GM21737 (cell line): Measurements from ENCODE around the gene CYP2F1.
"Not testable (repeated sequence)": the region's sequence is repeated elsewhere in the genome, so short reads cannot be mapped to it uniquely, and the experiment has no call there.

Experiments used
- ATAC-seq: cut with Tn5 transposase; IDR thresholded peaks from one replicate; pipeline ENCODE4 v1.9.1; 2021; ENCODE audit warnings: mild to moderate bottlenecking, moderate library complexity; ENCODE audit not compliant: unreplicated experiment

Gene CYP2F1

GRCh38 chr19:41126765-41127203 lies 12.6 kb downstream of the CYP2F1 start:
- not testable (repeated sequence) for ATAC-seq

DNA sequence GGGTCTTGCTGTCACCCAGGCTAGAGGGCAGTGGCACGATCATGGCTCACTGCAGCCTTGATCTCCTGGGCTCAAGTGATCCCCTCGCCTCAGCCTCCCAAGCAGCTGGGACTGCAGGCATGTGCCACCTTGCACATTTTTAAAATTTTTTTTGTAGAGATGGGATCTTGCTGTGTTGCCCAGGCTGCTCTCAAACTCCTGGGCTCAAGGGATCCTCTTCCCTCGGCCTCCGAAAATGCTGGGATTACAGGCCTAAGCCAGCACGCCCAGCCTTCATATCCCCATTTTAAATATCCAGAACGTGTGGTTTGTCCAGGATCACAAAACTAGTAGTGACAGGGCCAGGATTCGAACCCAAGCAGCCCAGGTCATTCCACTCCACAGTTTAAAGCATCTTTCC lies 13.1 kb downstream of the CYP2F1 start:
- not testable (repeated sequence) for ATAC-seq

DNA sequence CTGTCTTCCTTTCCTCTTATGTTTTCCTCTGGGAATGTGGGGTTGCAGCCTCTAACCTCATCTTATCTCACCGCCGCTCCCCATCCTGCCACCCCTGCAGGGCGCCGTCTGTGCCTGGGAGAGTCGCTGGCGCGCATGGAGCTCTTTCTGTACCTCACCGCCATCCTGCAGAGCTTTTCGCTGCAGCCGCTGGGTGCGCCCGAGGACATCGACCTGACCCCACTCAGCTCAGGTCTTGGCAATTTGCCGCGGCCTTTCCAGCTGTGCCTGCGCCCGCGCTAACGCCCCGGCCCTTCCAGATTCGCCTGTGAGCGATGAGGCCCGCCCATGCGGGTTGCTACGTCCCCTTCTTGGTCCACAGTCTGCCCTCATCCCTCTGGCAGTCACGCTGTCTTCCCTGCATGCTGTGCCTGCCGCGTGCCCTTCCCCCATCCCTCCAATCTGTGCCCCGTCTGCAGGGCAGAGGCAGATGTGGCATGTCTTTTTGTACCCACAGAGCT lies 13.6 kb downstream of the CYP2F1 start:
- ATAC-seq = not testable (repeated sequence)

GRCh38 chr19:41128692-41129091 lies 14.5 kb downstream of the CYP2F1 start:
- no peak for ATAC-seq

DNA sequence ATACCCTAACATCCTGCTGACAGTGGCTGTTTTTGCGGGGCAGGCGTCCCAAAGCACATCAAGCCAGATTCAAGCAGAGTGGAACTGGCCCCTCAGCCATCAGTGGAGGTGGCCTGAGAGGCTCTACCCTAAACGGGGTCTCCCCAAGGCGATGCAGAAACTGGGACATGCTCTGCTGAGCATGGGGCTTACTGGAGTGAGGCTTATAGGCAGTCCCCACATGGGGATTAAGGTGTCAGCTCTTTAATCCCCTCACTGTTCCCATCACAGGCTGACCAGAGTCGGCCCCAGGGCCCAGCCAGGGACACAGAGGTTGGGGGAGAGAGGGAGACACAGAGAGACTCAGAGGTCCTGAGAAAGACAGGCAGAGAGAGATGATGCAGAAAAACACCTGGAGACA lies 17.0 kb downstream of the CYP2F1 start:
- ATAC-seq = no peak

- no peak for ATAC-seq
Measured at GRCh38 chr19:41133260-41133659, 19.0 kb downstream of the CYP2F1 start.

- ATAC-seq = no peak
Measured at GRCh38 chr19:41134616-41135015, 20.4 kb downstream of the CYP2F1 start.

- ATAC-seq = not testable (repeated sequence)
Measured at GRCh38 chr19:41135390-41136384, 21.5 kb downstream of the CYP2F1 start.

DNA sequence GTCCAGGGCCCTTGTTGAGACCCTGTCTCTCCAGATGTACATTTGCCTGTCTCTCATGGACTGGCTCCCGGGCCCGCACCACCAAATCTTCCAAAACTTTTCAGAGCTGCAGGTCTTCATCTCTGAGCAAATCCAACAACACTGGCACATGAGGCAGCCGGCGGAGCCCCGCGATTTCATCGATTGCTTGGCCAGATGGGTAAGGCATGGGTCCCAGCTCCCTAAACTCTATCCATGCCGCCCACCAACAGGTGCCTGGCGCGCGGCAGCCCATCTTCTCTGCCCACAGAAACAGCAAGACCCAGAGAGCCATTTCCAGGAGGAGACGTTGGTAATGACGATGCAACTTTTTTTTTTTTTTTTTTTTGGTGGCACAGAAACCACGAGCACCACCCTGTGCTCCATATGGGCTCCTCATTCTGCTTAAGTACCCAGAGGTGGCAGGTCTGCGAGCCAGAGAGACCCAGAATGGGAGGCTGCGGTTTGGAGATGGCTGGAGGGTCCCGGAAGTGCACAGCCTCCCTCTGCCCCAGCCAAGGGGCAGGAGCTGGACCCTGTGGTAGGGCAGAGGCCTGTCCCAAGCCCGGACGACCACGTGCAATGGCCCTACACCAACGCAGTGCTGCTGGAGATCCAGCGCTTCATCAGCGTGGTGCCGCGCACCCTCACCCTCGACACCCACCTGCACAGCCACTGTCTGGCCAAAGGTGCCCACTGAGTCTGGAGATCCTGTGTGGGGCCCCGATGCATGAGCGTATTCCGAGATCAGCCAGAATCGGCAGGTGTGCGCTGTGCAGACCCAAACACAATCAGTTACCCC lies 22.6 kb downstream of the CYP2F1 start:
- ATAC-seq = no peak

GRCh38 chr19:41144403-41144802 lies 30.2 kb downstream of the CYP2F1 start:
- no peak for ATAC-seq

GRCh38 chr19:41149831-41150230 lies 35.6 kb downstream of the CYP2F1 start:
- ATAC-seq = no peak

GRCh38 chr19:41150986-41151385 lies 36.8 kb downstream of the CYP2F1 start:
- ATAC-seq = not testable (repeated sequence)

- no peak for ATAC-seq
Measured at GRCh38 chr19:41154060-41154459, 39.8 kb downstream of the CYP2F1 start.

- ATAC-seq = no peak
Measured at GRCh38 chr19:41156207-41156606, 42.0 kb downstream of the CYP2F1 start.

- no peak for ATAC-seq
Measured at GRCh38 chr19:41159881-41160280, 45.6 kb downstream of the CYP2F1 start.

- ATAC-seq = no peak
Measured at GRCh38 chr19:41161903-41162302, 47.7 kb downstream of the CYP2F1 start.

DNA sequence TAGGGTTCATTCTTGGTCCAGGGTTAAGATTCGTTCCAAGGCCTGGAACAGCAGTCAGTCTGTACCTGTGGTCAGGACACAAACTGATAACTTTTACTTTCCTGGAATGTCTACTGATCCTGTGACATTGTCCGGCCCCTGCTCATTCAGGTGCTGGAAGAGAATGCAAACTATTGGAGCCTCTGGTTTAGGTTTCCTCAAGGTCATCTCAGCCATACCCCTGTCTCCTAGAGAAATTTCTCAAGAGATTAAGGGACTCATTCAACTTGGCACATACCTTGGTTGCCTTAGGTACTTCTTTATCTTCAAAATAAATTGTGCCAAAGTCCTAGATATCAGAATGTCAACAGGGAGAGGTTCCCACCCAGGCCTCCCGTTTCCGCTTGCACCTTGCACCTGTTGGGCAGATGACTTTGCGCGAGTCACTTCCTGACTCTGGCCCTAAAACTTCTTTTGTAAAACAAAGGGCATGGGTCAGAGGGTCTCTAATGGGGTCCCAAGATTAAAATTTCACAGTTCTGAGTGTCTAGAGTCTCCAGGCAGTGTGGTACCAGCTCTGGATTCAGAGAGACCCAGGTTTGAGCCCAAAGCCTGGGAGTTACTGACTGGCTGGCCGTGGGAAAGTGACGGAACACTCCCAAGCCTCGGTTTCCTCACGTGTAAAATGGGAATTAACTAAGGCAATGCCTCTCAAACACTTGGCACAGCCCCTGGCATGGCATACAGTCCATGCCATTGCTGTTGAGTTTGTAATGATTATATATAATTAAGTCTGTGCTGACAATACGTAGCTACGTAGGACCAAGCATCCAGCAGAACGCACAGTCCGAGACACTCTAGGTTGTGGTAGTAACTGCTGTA lies 52.9 kb downstream of the CYP2F1 start:
- ATAC-seq = no peak

DNA sequence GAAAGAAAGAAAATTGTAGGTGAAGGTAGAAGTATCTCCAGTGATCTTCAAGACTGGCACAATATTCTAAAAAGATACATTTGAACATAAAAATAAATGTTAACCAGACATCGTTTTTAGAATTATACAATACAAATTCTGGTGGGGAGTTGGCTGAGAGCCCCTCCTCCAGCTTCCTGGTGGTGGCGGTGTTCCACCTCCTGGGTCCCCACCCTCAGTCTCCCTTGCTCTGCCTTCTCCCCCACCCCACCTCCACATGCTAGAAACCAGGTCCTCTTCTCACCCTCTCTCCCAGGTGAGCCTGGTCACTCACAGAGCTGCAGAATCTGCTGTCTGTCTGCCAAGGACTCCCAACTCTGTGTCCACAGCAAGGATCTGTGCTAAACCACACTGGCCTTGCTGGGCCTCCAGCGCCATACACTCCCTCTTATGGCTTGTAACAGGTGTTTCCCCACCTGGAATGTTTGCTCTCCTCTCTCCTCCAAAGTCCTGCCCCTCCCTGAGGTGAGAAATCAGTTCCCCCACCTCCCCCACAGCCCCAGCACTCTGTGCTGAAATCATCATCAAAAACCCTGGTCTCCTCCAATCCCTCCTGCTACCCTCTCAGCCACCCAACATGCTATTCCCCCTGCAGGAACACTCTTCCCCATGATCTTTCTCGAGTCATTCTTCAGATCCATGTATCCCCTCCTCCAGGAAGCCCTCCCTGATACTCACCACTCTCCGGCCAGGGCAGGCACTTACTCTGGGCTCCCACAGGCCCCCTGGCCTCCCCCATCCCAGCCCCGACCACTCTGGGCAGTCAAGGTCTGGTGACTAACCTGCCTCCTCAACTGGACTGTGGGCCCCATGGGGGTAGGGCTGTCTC lies 58.3 kb downstream of the CYP2F1 start:
- ATAC-seq = no peak

DNA sequence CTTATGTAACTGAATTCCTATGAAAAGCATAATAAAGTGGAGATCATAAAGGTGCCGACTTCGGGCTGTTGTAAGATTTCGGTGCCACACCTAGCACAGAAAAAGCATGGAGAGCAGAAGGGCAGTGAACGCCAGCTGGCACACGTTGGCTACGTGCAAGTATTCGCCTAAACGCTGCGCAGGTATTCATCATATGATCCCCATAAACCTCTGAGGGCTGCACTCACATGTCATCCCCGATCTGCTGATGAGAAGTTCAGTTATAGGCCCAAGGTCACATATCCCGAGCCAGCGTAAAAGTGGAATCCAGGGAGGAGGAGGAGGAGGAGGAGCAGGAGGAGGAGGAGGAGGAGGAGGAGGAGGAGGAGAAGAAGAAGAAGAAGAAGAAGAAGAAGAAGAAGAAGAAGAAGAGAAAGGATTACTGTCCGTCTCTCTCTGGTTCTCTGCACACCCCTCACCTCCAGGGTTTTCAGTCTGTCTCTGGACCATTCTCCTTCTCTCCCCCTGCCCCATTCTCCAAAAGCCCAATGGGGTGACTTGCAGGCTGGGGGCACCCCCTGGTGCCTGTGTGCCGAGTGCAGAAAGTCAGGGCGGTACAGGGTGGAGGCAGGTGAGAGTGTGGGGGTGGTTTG lies 60.2 kb downstream of the CYP2F1 start:
- no peak for ATAC-seq
